BJ (cell line): Measurements from ENCODE around the gene COL5A1. TPM values are rescaled to one million over a fixed set of nuclear protein-coding genes. Genes with fewer than 3 reads are reported as not detected.

Experiments
- CTCF ChIA-PET: fragments of 350-600 bp; formaldehyde crosslinking; extraction: SDS; loops from one replicate; lab custom pipeline; 2021; ENCODE audit warnings: antibody characterized with exemption, inconsistent platforms; lab: Yijun Ruan, JAX
- POLR2A ChIA-PET: fragments of 300-600 bp; sonication (Branson Sonifier 250); formaldehyde crosslinking; extraction: SDS; loops from one replicate; lab custom pipeline; 2021; ENCODE audit warnings: antibody characterized with exemption; lab: Charles Lee
- DNase-seq: peaks from one replicate; pipeline ENCODE4 v3.0.0-alpha.2; 2011; ENCODE audit warnings: low read depth
- H3K27me3 ChIP-seq: 2 replicates; pipeline ENCODE4 v1.6.0; 2011; ENCODE audit warnings: low read length; ENCODE audit not compliant: control insufficient read depth, insufficient read depth
- H3K36me3 ChIP-seq: 2 replicates; pipeline ENCODE4 v1.5.1; 2011; ENCODE audit warnings: low read length; ENCODE audit not compliant: control insufficient read depth, insufficient read depth
- H3K4me3 ChIP-seq: 2 replicates; pipeline ENCODE4 v1.5.1; 2011; ENCODE audit warnings: low read depth, mild to moderate bottlenecking, control low read depth, low read length
- polyA plus RNA-seq: library from polyadenylated mRNA; depleted of rRNA; stranded (reverse); fragments of >200 nt; gene quantifications from 2 replicates; pipeline ENCODE4 v1.2.3, GENCODE V29; 2011
- TF ChIP-seq, protein P1 (sequence below): IDR thresholded peaks from 2 replicates; pipeline ENCODE4 v1.5.1; 2011; ENCODE audit warnings: low read depth, mild to moderate bottlenecking, control low read depth, inconsistent platforms, low read length, moderate library complexity; ENCODE audit not compliant: insufficient read depth

The COL5A1 gene
- polyA plus RNA-seq, 1 experiment, result 251 TPM

DNA sequence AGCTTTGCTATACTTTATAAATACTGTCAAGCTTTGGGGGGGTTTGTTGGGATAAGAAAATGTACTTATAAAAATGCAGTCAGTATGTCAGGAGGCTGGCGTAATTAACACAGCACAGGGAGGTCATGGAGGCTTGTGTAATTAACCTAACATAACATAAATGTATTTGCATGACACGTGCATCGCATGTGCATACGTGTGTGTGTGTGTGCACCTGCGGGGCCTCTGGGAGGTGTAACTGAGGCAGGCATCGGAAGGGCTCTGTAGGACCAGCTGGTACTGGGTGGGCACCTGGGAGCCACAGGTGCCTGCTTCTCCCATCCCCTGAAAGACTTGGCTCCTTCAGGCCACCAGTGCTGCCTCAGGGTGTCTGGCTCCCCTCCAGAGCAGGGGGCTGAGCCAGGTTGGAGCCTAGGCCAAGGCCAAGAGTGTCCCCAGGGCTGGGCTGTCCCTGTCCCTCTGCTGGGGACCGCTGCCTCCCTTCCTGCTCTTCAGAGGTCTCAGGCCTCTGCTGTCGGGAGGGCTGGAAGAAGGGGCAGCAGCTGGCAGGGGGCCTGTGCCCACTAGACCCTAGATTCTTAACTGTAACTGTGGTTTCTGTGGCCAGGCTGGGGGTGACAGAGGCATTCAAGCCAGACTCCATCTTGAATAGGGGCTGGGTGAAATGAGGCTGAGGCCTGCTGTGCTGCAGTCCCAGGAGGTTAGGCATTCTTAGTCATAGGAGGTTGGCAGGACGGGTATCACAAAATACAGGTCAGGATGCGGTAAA lies 248.0 kb downstream of the COL5A1 start:
- CTCF ChIA-PET, result no interaction called here
- H3K36me3 ChIP-seq, result no peaks in the 10 kb centered on the region
- POLR2A ChIA-PET, result no interaction called here

GRCh38 chr9:134890155-134890495 lies 248.5 kb downstream of the COL5A1 start:
- DNase-seq, result no peak
- POLR2A ChIA-PET, result no interaction called here
- H3K27me3 ChIP-seq, result peaks cover 13% of the 10 kb centered on the region
- CTCF ChIA-PET, result no interaction called here
- TF ChIP-seq, protein P1, sequence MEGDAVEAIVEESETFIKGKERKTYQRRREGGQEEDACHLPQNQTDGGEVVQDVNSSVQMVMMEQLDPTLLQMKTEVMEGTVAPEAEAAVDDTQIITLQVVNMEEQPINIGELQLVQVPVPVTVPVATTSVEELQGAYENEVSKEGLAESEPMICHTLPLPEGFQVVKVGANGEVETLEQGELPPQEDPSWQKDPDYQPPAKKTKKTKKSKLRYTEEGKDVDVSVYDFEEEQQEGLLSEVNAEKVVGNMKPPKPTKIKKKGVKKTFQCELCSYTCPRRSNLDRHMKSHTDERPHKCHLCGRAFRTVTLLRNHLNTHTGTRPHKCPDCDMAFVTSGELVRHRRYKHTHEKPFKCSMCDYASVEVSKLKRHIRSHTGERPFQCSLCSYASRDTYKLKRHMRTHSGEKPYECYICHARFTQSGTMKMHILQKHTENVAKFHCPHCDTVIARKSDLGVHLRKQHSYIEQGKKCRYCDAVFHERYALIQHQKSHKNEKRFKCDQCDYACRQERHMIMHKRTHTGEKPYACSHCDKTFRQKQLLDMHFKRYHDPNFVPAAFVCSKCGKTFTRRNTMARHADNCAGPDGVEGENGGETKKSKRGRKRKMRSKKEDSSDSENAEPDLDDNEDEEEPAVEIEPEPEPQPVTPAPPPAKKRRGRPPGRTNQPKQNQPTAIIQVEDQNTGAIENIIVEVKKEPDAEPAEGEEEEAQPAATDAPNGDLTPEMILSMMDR, result no peak
- H3K36me3 ChIP-seq, result no peaks in the 10 kb centered on the region
- H3K4me3 ChIP-seq, result no peak overlapping the region

More for the DNA sequence above, 248.0 kb downstream of the COL5A1 start:
- Histone ChIP-seq H3K4me3 (no peak overlapping the region), H3K27me3 (peaks cover 13% of the 10 kb centered on the region)
- no peak for DNase-seq
- TF ChIP-seq, protein P1, result no peak

GRCh38 chr9:134891053-134891452 lies 249.4 kb downstream of the COL5A1 start:
- Histone ChIP-seq H3K27me3 (peaks cover 13% of the 10 kb centered on the region), H3K36me3 (no peaks in the 10 kb centered on the region), H3K4me3 (no peak overlapping the region)
- TF ChIP-seq, protein P1, result no peak
- POLR2A ChIA-PET, result no interaction called here
- CTCF ChIA-PET, result no interaction called here
- no peak for DNase-seq

DNA sequence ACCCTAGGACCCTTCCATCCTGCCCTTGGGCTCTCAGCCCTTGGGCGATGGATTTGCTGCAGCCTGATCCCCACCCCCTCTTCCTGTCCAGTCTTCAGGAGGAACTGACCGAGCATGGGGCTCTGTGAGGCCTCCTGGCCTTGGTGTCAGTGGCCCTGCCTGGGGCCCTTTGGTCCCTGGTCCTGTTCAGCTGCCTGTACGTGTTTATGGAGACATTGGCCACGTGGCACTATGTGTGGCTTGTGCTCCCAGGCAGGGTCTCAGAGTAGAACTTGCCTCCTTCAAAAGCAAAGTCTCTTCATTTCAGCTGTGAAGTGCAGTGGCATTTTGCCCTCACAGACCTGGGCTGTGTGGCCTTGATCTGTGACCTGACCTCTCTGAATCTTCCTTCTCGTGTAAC lies 250.1 kb downstream of the COL5A1 start:
- CTCF ChIA-PET, result no interaction called here

GRCh38 chr9:134892221-134892620 lies 250.6 kb downstream of the COL5A1 start:
- TF ChIP-seq, protein P1, result no peak
- Histone ChIP-seq H3K27me3 (peaks cover 10% of the 10 kb centered on the region), H3K36me3 (no peaks in the 10 kb centered on the region), H3K4me3 (no peak overlapping the region)
- CTCF ChIA-PET, result no interaction called here
- DNase-seq, result no peak
- POLR2A ChIA-PET, result no interaction called here

More for the DNA sequence above, 250.1 kb downstream of the COL5A1 start:
- TF ChIP-seq, protein P1, result no peak
- peaks cover 10% of the 10 kb centered on the region for H3K27me3 ChIP-seq
- no peak for DNase-seq
- no peaks in the 10 kb centered on the region for H3K36me3 ChIP-seq
- H3K4me3 ChIP-seq, result no peak overlapping the region
- POLR2A ChIA-PET, result no interaction called here
